ENCODE results near the gene IFNG-AS1. TPM values are rescaled to one million over a fixed set of nuclear protein-coding genes. Genes with fewer than 3 reads are reported as not detected.
A peak's percentile ranks its signal among the peaks of the same experiment; 100 is the strongest.

IFNG-AS1 gene
- total RNA-seq, 2 donors from 2014 or later: not detected

GRCh38 chr12:67943141-67943892, 45.9 kb upstream of the IFNG-AS1 start:
- no peaks in the 10 kb centered on the region for H3K36me3 ChIP-seq
- H3K4me3 ChIP-seq: no peak overlapping the region
- peak; percentile 78 for DNase-seq (ENCODE audit: low spot score)
- H3K27me3 ChIP-seq (replicated peaks; ENCODE audit: insufficient read depth): no peaks in the 10 kb centered on the region
- intact Hi-C loops (cut with DNase I): loop anchor here (2.0 to 5.0 kb wide), 4 partner anchors 226 to 589 kb away; partner anchors contain the start of gene DYRK2
- H3K4me1 ChIP-seq (replicated peaks): peaks cover 2% of the 10 kb centered on the region
- 4% methylated on average over 5 of the region's 5 CpGs for WGBS
- H3K9me3 ChIP-seq: no peaks in the 10 kb centered on the region
- TF ChIP-seq, protein P1, sequence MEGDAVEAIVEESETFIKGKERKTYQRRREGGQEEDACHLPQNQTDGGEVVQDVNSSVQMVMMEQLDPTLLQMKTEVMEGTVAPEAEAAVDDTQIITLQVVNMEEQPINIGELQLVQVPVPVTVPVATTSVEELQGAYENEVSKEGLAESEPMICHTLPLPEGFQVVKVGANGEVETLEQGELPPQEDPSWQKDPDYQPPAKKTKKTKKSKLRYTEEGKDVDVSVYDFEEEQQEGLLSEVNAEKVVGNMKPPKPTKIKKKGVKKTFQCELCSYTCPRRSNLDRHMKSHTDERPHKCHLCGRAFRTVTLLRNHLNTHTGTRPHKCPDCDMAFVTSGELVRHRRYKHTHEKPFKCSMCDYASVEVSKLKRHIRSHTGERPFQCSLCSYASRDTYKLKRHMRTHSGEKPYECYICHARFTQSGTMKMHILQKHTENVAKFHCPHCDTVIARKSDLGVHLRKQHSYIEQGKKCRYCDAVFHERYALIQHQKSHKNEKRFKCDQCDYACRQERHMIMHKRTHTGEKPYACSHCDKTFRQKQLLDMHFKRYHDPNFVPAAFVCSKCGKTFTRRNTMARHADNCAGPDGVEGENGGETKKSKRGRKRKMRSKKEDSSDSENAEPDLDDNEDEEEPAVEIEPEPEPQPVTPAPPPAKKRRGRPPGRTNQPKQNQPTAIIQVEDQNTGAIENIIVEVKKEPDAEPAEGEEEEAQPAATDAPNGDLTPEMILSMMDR (IDR thresholded peaks at IDR 0.05): peak; percentile 60 to 80 (median 77)
- no peak for TF ChIP-seq POLR2A (IDR thresholded peaks at IDR 0.05)
- peak; percentile 57 for TF ChIP-seq POLR2AphosphoS5 (IDR thresholded peaks at IDR 0.05)
- no peak overlapping the region for H3K27ac ChIP-seq

GRCh38 chr12:67944093-67944492, 45.2 kb upstream of the IFNG-AS1 start:
- WGBS: 68% methylated on average over 5 of the region's 5 CpGs
- TF ChIP-seq POLR2AphosphoS5 (IDR thresholded peaks at IDR 0.05) (no peak), POLR2A (IDR thresholded peaks at IDR 0.05) (no peak)
- TF ChIP-seq, protein P1 (IDR thresholded peaks at IDR 0.05): no peak
- DNase-seq (ENCODE audit: low spot score): no peak
- Histone ChIP-seq H3K27me3 (replicated peaks; ENCODE audit: insufficient read depth) (no peaks in the 10 kb centered on the region), H3K4me1 (replicated peaks) (peaks cover 2% of the 10 kb centered on the region), H3K27ac (no peak overlapping the region), H3K9me3 (no peaks in the 10 kb centered on the region), H3K36me3 (no peaks in the 10 kb centered on the region), H3K4me3 (no peak overlapping the region)
- intact Hi-C loops (cut with DNase I): loop anchor here (5.0 kb wide), 2 partner anchors 227 to 502 kb away; no protein-coding TSS in a partner anchor

DNA sequence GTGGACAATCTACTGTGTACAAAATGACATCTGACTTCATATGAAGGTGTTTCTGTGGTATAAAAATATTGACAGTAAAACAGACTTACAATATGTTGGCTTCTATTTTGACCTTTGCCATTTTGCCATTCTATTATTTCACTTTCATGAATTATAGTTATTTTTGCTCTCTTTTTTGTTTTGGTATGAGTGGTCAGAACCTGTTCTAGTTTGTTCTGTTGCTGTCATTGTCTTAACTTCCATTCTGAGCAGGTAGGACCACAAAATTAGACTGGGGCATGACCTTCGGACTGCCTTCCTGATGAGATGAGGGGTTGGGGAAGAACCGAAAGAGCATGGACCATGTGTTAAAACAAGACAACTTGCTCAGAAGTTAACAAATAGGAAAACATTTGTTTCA, 36.5 kb upstream of the IFNG-AS1 start:
- Histone ChIP-seq H3K4me3 (no peak overlapping the region), H3K4me1 (replicated peaks) (no peaks in the 10 kb centered on the region), H3K36me3 (no peaks in the 10 kb centered on the region), H3K9me3 (no peaks in the 10 kb centered on the region), H3K27ac (no peak overlapping the region), H3K27me3 (replicated peaks; ENCODE audit: insufficient read depth) (no peaks in the 10 kb centered on the region)
- 99% methylated on average over 2 of the region's 2 CpGs for WGBS
- no peak for DNase-seq (ENCODE audit: low spot score)
- intact Hi-C loops (cut with DNase I): no loop called here
- TF ChIP-seq, protein P1 (IDR thresholded peaks at IDR 0.05): no peak
- TF ChIP-seq POLR2A (IDR thresholded peaks at IDR 0.05): no peak
- TF ChIP-seq POLR2AphosphoS5 (IDR thresholded peaks at IDR 0.05): no peak

- no peaks in the 10 kb centered on the region for H3K9me3 ChIP-seq
- TF ChIP-seq, protein P1 (IDR thresholded peaks at IDR 0.05): no peak
- TF ChIP-seq POLR2AphosphoS5 (IDR thresholded peaks at IDR 0.05): no peak
- no peak for TF ChIP-seq POLR2A (IDR thresholded peaks at IDR 0.05)
- intact Hi-C loops (cut with DNase I): no loop called here
- H3K27ac ChIP-seq: no peak overlapping the region
- H3K36me3 ChIP-seq: no peaks in the 10 kb centered on the region
- no peak for DNase-seq (ENCODE audit: low spot score)
- H3K4me1 ChIP-seq (replicated peaks): no peaks in the 10 kb centered on the region
- H3K27me3 ChIP-seq (replicated peaks; ENCODE audit: insufficient read depth): no peaks in the 10 kb centered on the region
- 53% methylated on average over 4 of the region's 4 CpGs for WGBS
- H3K4me3 ChIP-seq: no peak overlapping the region
These were observed 31.9 kb upstream of the IFNG-AS1 start for GRCh38 chr12:67957383-67957782.

DNA sequence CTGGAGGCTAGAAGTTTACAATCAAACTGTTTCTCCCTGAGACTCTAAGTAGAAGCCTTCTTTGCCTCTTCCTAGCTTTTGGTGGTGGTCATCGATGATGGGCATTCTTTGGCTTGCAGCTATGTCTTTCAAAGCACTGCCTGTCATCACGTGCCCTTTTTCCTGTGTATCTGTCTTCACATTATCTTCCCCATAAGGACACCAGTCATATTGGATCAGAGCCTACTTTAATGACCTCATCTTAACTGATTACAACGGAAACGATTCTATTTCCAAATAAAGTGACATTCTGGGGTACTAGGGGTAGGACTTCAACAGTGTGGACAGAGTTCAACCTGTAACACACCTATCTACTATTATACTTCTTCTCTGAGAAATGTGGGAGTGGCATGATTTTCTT, 31.1 kb upstream of the IFNG-AS1 start:
- H3K4me1 ChIP-seq (replicated peaks): no peaks in the 10 kb centered on the region
- no peak for DNase-seq (ENCODE audit: low spot score)
- H3K27ac ChIP-seq: no peak overlapping the region
- intact Hi-C loops (cut with DNase I): no loop called here
- no peak overlapping the region for H3K4me3 ChIP-seq
- H3K27me3 ChIP-seq (replicated peaks; ENCODE audit: insufficient read depth): no peaks in the 10 kb centered on the region
- no peaks in the 10 kb centered on the region for H3K36me3 ChIP-seq
- no peaks in the 10 kb centered on the region for H3K9me3 ChIP-seq
- WGBS: 60% methylated on average over 4 of the region's 4 CpGs
- TF ChIP-seq, protein P1 (IDR thresholded peaks at IDR 0.05): no peak
